Fibroblast of lung (primary cell): ENCODE measurements around the gene AVPI1. TPM values are rescaled to one million over a fixed set of nuclear protein-coding genes. Genes with fewer than 3 reads are reported as not detected.
A peak's percentile ranks its signal among the peaks of the same experiment; 100 is the strongest.

Experiments used
- DNase-seq, 2 donors: peaks; one replicate each; pipeline versions ENCODE4 v3.0.0 to v3.0.0-alpha.2; 2010; ENCODE audit warnings: low read depth in 2 of 2
- H2AFZ ChIP-seq: 2 replicates; pipeline ENCODE4 v1.5.1; 2012; ENCODE audit warnings: low read length, control low read depth, inconsistent platforms
- H3K27ac ChIP-seq: 2 replicates; pipeline ENCODE4 v1.5.1; 2011; ENCODE audit warnings: low read length, control low read depth; ENCODE audit not compliant: insufficient read depth
- H3K27me3 ChIP-seq: 2 replicates; pipeline ENCODE4 v1.5.1; 2011; ENCODE audit warnings: mild to moderate bottlenecking, low read length; ENCODE audit not compliant: control insufficient read depth, insufficient read depth
- H3K36me3 ChIP-seq: 2 replicates; pipeline ENCODE4 v1.5.1; 2011; ENCODE audit warnings: low read length; ENCODE audit not compliant: control insufficient read depth, insufficient read depth
- H3K4me1 ChIP-seq: 2 replicates; pipeline ENCODE4 v1.5.1; 2011; ENCODE audit warnings: low read length; ENCODE audit not compliant: control insufficient read depth, insufficient read depth; ENCODE audit errors: extremely low read depth
- H3K4me2 ChIP-seq: 2 replicates; pipeline ENCODE4 v1.5.1; 2011; ENCODE audit warnings: low read length, control low read depth; ENCODE audit not compliant: insufficient read depth; ENCODE audit errors: extremely low read depth
- H3K4me3 ChIP-seq, 4 experiments: fragments of 200-600 bp in 1 of 4; sonication (generic) in 1 of 4; replicated peaks in 1 of 4; 2 replicates each; pipeline ENCODE4 v1.5.1; 2011 to 2016; ENCODE audit warnings: low read length in 4 of 4, low read depth in 3 of 4, mild to moderate bottlenecking in 3 of 4, control low read depth in 2 of 4, inconsistent platforms in 1 of 4, mixed read lengths in 1 of 4; ENCODE audit not compliant: insufficient read depth in 1 of 4; ENCODE audit errors: control extremely low read depth in 1 of 4
- H3K79me2 ChIP-seq: 2 replicates; pipeline ENCODE4 v1.5.1; 2012; ENCODE audit warnings: mild to moderate bottlenecking, low read length, inconsistent platforms; ENCODE audit not compliant: control insufficient read depth, insufficient read depth
- H3K9ac ChIP-seq: 2 replicates; pipeline ENCODE4 v1.5.1; 2011; ENCODE audit warnings: mild to moderate bottlenecking, low read length, control low read depth; ENCODE audit not compliant: insufficient read depth
- H3K9me3 ChIP-seq: 2 replicates; pipeline ENCODE4 v1.5.1; 2012; ENCODE audit warnings: low read depth, low read length; ENCODE audit not compliant: control insufficient read depth, insufficient read depth
- H4K20me1 ChIP-seq: 2 replicates; pipeline ENCODE4 v1.5.1; 2011; ENCODE audit warnings: low read length; ENCODE audit not compliant: control insufficient read depth, insufficient read depth; ENCODE audit errors: extremely low read depth
- CTCF ChIP-seq, 2 donors: IDR thresholded peaks in 1 of 2; conservative IDR thresholded peaks in 1 of 2; 1 replicate in 1 of 2; 2 replicates in 1 of 2; pipeline ENCODE4 v1.5.1; 2011 to 2012; ENCODE audit warnings: low read length in 2 of 2, control low read depth in 1 of 2, inconsistent platforms in 1 of 2, low read depth in 1 of 2, mild to moderate bottlenecking in 1 of 2
- EZH2 ChIP-seq: IDR thresholded peaks from 2 replicates; pipeline ENCODE4 v1.5.1; 2012; ENCODE audit warnings: low read length, control low read depth, mild to moderate bottlenecking; ENCODE audit errors: missing control alignments
- polyA plus RNA-seq, 2 donors: library from polyadenylated mRNA; depleted of rRNA in 1 of 2; stranded (reverse) in 1 of 2; unstranded in 1 of 2; fragments of >200 nt; gene quantifications; 2 replicates each; pipeline ENCODE4 v1.2.1, GENCODE V29; 2011 to 2012; ENCODE audit warnings: missing spikeins in 1 of 2
- total RNA-seq: library from RNA; depleted of rRNA; stranded (reverse); fragments of >200 nt; gene quantifications from 2 replicates; pipeline ENCODE4 v1.2.1, GENCODE V29; 2014

AVPI1 gene
- total and polyA plus RNA-seq, 2 donors (not counting 1 experiment from before 2014, with no cell fraction given): 14.3 to 77.5 TPM

GRCh38 chr10:97713339-97713825, 26.3 kb upstream of the AVPI1 start, which contains the start of gene MARVELD1:
TSS of gene MARVELD1 (plus strand) at chr10:97713730. CDS start at chr10:97713877, 147 bp downstream.
- DNase-seq: peak; percentile 83 to 87
- H3K4me1 ChIP-seq: peaks cover 23% of the 10 kb centered on the region

GRCh38 chr10:97711640-97712572, 24.9 kb upstream of the AVPI1 start:
- no peaks in the 10 kb centered on the region for H4K20me1 ChIP-seq
- no peaks in the 10 kb centered on the region for H3K9me3 ChIP-seq
- no peaks in the 10 kb centered on the region for H3K27me3 ChIP-seq
- peaks cover 27% of the 10 kb centered on the region for H3K79me2 ChIP-seq
- DNase-seq: no peak
- H3K4me2 ChIP-seq: no peak overlapping the region
- no peak overlapping the region for H2AFZ ChIP-seq
- H3K27ac ChIP-seq: no peak overlapping the region
- peaks cover under 1% of the 10 kb centered on the region for H3K36me3 ChIP-seq
- H3K4me3 ChIP-seq: no peak overlapping the region
- peaks cover 16% of the 10 kb centered on the region for H3K4me1 ChIP-seq
- TF ChIP-seq CTCF (conservative IDR thresholded peaks at IDR 0.05 in 1 of 2, IDR thresholded peaks at IDR 0.05 in 1 of 2; ENCODE audit: low read depth in 1 of 2, low read length in 2 of 2) (no peak), EZH2 (no peak)
- H3K9ac ChIP-seq: no peak overlapping the region

More at GRCh38 chr10:97713339-97713825, 26.3 kb upstream of the AVPI1 start, which contains the start of gene MARVELD1:
- Histone ChIP-seq H3K27me3 (no peaks in the 10 kb centered on the region), H2AFZ (peak within 1 kb of the TSS; percentile 12), H3K4me2 (peak within 1 kb of the TSS; percentile 90), H3K36me3 (peaks cover 7% of the 10 kb centered on the region), H4K20me1 (no peaks in the 10 kb centered on the region), H3K79me2 (peaks cover 34% of the 10 kb centered on the region), H3K9ac (peak within 1 kb of the TSS; percentile 80), H3K27ac (peak within 1 kb of the TSS; percentile 85), H3K4me3 (peak within 1 kb of the TSS; percentile 57 to 76 (median 75)), H3K9me3 (no peaks in the 10 kb centered on the region)
- TF ChIP-seq CTCF (conservative IDR thresholded peaks at IDR 0.05 in 1 of 2, IDR thresholded peaks at IDR 0.05 in 1 of 2; ENCODE audit: low read depth in 1 of 2, low read length in 2 of 2) (no peak), EZH2 (no peak)
